Measurements from ENCODE around the gene DEFB110. TPM values are rescaled to one million over a fixed set of nuclear protein-coding genes. Genes with fewer than 3 reads are reported as not detected.

Gene DEFB110
- not detected in 2 replicates for total RNA-seq (2014; rRNA removed; shearing (Covaris generic))

- no peak for DNase-seq (ENCODE audit: low spot score)
These were observed at the start of gene DEFB110 for GRCh38 chr6:50021894-50022293. Gene DEFB110, minus strand, starts transcription at chr6:50021994. Its CDS starts 59 bp downstream, at chr6:50021935.

- no peak for DNase-seq (ENCODE audit: low spot score)
These were observed 48.3 kb upstream of the DEFB110 start for GRCh38 chr6:50070101-50070500.

DNA sequence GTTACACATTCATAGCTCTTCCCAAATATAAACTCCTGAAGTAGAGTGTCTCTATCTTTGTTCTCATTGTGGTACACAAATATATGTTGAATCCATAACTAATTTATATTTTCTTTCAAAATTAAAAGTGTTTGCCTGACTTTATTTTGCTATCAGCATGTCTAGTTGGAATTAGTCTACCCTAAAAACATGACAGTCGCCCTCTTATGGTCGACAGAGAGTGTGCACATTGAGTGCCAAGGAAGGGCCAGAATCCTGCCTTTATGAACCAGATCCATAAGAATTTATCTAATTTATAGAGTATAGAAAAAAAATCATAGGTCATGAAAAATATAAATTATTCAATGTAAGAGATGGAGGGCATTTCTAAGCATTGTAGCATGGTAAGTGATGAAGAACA lies 40.3 kb upstream of the DEFB110 start:
- peak; percentile 6 for DNase-seq (ENCODE audit: low spot score)

GRCh38 chr6:50056242-50056641 lies 34.4 kb upstream of the DEFB110 start:
- no peak for DNase-seq (ENCODE audit: low spot score)

GRCh38 chr6:50049829-50050228 lies 28.0 kb upstream of the DEFB110 start, which contains the start of gene DEFB112:
Gene DEFB112, minus strand, starts transcription at chr6:50049929. Its CDS starts 60 bp downstream, at chr6:50049869.
- no peak for DNase-seq (ENCODE audit: low spot score)

- no peak for DNase-seq (ENCODE audit: low spot score)
These were observed 25.2 kb upstream of the DEFB110 start for GRCh38 chr6:50047026-50047425.

DNA sequence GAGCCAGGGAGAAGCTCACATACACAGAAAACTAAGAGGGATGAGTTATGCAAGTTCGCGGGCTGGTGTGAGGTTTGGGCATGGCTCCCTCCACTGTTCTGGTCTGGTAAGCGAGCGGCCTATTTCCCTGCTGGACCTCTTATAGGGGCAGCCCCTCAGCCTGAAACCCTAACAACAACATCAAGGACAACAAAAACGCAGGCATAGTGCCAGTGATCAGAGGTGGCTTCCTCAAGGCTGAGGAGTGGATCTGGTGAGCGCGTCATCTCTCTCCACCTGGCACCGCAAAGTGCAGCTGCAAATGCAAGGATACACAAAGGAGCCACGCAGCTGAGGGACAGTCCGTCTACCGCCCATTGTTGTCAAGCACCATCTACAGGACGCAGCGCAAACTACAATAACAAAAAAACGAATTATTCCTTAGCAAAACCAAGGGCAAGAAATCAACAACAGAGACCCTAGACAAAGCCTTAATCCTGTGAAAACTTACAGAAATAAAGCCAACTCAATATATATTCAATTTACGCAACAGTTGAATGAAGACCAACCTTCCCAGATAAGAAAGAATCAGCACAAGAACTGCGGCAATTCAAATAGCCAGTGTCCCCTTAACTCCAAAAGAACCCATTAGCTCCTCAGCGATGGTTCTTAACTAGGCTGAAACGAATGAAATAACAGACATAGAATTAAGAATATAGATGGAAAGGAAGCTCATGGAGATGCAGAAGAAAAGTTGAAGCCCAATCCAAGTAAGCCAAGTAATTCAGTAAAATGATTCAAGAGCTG lies 9.2 kb upstream of the DEFB110 start:
- peak; percentile 25 for DNase-seq (ENCODE audit: low spot score)

- DNase-seq (ENCODE audit: low spot score) = no peak
These were observed 8.6 kb upstream of the DEFB110 start for GRCh38 chr6:50030350-50030749.

DNA sequence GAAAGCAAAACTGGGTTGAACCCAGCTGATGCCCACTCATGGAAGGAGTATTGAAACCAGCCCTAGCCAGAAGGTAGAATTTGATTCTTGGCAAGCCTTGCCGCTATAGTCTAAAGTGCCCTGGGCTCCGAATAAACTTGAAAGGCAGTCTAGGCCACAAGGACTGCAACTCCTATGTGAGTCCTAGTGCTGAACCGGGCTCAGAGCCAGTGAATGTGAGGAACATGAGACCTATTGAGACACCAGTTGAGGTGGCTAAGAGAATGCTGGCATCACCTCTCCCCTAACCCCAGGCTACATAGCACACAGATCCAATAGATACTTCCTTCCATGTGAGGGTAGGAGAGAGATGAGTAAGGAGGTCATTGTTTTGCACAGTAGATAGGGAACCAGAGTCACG lies 3.5 kb upstream of the DEFB110 start:
- DNase-seq (ENCODE audit: low spot score) = no peak

- peak; percentile 59 for DNase-seq (ENCODE audit: low spot score)
These were observed 14.0 kb downstream of the DEFB110 start for GRCh38 chr6:50007819-50008218.

DNA sequence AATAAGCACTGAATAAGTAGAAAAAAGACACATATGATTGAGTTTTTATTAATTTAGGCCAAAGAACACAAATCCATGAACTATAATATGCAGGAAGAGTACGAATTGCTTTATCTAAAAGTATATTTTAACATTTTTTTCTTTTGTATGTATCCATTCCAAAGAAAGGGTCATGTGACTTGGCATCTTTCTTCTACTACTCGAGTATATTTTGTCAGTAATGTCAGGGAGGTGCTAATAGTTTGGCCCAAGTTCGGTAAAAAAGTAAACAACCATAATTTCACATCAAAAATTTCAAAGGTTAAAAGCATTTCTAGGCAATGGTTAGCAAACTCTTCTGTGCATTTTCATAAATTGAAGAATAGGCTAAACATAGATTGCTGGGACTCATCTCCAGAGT lies 18.7 kb downstream of the DEFB110 start:
- no peak for DNase-seq (ENCODE audit: low spot score)

DNA sequence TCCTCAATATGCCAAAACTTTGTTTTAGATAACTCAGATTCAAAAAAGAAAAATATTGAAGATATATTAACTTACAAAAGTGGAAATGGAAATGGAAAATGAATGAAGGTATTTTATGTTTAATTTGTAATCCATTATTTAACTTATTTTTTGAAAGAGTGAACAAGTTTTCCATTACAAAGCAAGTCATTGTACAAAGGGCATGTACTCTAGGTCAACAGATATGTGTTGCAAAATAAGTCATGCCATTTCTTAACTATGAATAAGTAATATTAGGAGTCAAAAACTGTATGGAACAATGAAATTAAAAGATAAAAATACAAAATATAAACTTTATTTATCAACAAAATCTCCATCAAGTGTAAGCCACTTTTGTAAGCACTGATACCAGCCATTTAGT lies 26.5 kb downstream of the DEFB110 start:
- DNase-seq (ENCODE audit: low spot score) = no peak

DNA sequence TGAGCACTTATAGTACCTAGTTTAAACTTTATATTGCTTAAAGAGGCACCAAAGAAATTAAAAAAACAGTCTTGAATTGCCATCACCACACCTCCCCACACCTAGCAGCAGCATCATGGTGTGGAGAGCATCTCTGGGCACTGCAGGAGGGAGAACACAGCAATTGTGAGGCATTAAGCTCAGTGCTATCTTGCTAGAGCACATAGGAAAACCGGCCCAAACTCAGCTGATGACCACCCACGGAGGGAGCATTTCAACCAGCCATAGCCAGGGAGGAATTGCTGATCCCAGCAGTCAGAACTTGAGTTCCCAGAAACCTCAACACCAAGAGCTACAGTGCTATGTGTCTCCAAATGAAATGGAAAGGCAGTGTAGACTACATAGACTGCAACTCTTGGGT lies 32.9 kb downstream of the DEFB110 start:
- no peak for DNase-seq (ENCODE audit: low spot score)

DNA sequence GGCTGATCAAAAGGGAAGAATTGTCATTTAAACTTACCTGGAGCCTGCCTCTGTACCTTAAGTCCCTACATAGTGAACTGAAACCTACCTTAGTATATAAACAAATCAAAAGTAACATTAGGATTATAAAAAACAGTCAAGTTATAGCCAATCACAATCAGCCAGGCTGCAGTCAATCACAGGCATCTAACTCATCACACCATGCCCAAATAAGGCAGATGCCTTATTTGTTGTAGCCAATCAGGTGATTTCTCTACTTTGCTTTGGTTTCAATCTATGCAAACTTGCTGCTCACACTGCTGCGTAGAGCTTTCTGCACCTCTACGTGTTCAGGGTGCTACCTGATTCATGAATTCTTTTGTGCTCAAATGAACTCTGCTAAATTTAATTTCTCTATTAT lies 34.0 kb downstream of the DEFB110 start:
- DNase-seq (ENCODE audit: low spot score) = no peak

DNA sequence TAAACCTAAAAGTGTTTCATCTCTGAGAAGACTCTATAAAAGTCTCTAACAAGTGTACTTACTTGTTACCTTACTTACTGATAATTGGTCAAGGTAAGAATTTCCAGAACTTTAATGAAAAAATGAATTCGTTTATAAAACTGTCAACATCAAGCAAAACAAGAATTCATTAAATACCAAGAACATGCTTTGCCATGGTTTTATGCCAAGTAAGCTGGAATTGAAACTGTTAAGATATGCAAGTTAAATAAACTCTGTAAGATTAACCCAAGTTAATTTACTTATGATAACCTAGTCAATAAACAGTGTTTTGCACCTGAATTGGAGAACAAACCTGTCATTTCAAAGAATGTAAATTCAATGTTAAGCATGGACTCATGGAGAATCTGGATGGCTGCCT lies 35.2 kb downstream of the DEFB110 start:
- DNase-seq (ENCODE audit: low spot score) = no peak

GRCh38 chr6:49982046-49982445 lies 39.7 kb downstream of the DEFB110 start:
- DNase-seq (ENCODE audit: low spot score) = no peak

- peak; percentile 46 for DNase-seq (ENCODE audit: low spot score)
These were observed 40.9 kb downstream of the DEFB110 start for GRCh38 chr6:49980898-49981297.

DNA sequence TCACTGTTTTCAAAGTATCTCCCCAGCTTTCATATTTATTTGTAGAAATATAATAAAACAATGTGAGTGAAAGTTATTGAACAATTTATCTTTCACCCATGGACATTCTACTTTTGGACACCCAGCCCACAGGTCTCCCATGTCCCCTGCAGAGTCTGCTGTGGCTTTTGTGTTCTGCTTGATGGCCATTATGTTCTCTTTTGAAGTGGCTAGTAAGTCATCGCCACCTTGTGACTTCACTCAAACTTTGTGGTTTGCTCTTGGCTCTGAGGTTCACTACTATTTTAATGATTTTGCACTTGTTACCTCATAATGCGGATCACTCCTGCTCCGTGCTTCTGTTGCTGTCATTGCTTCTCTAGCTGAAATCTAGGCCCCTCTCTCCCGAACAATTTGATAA lies 42.2 kb downstream of the DEFB110 start:
- peak; percentile 12 for DNase-seq (ENCODE audit: low spot score)

DNA sequence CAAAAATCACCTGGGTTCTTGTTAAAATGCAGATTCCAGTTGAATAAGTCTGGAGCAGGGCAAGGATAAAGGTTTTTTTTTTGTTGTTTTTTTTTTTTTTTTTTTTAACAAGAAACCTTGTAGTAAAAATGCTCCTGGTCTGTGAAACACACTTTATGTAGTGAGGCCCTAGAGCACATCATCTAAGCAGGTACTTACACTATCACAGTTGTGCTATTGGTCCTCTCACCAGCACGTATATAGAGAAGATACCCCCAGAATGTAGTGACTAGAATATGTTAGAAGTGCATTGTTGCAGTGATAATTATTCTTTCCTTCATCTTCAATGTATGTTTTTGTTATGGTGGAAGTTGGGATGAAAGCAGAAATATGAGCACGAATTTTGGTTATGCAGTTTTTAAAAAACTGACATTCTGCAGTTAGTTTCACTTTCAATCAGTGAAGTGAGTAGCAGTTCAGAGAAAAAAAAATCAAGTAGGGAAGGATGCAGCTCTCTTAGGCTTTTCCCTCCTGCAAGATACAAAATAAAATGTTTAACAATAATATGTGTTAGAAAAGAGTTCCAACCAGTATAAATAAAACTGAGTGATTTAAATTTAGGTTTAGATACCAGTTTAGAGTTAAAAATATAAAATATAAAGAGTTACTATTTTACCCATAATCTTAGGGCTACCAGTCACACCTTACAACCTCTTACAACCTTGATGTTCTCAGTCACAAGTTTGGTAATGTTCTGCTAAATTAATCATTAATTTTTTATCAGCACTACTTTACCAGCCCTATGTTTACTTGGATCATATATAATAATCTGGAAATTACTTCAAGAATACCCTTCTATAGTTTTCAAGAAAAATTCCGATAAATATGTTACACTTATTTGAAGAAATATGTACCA lies 43.2 kb downstream of the DEFB110 start:
- no peak for DNase-seq (ENCODE audit: low spot score)

DNA sequence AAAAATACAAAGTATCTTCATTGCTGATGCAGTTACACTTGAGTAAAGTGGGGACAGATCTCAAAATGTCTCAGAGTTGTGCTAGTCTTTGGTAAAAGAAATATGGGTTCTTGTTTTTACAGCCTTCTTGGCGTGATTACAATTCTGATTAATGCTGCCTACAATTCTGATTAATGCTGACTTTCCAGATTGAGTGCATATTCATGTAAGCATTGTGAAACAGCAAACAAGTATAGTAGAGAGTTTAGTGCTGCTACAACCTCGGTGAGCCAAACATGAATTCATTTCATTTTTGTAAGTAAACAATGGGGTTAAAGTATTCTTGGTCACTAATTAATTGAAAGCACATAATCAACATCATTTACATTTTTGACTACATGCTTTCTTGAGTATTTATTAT lies 52.2 kb downstream of the DEFB110 start, which contains the start of gene DEFB113:
TSS of gene DEFB113 (minus strand) at position 21 of the 400 bp plus-strand sequence. CDS start at position 21, 0 bp downstream.
- DNase-seq (ENCODE audit: low spot score) = no peak
